ENCODE data around the gene PRX. TPM values are rescaled to one million over a fixed set of nuclear protein-coding genes. Genes with fewer than 3 reads are reported as not detected.

The PRX gene
- total and polyA plus RNA-seq, 7 donors: 1.4 to 3.3 (median 2.1) TPM

DNA sequence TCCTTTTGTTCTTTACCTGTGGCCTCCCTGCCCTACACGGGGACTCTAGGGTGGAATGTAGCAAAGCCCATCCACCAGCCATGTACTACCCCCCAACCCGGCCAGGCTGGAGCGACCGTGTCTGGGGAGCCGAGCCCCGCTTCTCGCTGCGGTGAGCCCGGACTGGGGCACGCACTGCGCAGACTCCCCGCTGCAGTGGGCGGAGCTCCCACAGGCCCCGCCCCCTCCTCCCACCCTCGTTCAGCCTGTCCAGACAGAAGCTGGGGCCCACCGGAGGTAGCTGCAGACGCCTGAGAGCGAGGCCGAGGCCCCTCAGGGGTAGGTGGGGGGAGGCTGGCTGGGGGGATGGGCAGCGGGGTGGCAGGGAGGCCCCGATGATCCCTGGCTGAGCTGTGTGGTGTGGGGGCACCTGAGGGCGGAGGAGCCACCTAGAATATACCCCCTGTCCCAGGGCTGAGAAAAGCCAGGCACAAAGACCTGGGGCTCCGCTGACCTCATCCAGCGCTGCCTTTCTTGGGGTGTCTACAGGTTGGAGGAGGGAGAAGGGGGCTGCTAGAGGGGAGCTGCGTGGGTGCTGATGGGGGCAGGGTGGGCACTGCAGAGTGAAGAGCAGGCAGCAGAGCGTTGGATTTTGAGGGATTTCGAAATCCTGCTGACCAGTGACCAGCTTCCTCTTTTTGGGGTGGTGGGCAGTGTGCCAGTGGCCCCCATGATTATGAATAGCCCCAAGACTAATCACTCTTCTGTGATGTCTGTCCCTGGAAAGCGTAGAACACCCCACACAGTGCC lies 47.4 kb downstream of the PRX start:
- DNase-seq (peak in 1 of 2 donors; percentile 61), ATAC-seq (peak; percentile 11 to 47 (median 42))
- intact Hi-C loops (cut with DNase I): loop anchor here in 1 of 2 donors (5.0 kb wide), 1 partner anchor 36 kb away; no protein-coding TSS in a partner anchor
- Histone ChIP-seq H3K27ac (no peak overlapping the region), H3K4me3 (peak overlapping the region; percentile 17), H3K36me3 (ENCODE audit: insufficient read depth in 1 of 2, low read depth in 1 of 2) (peaks cover 0 to 43% of the 10 kb centered on the region in 2 donors), H3K4me1 (peaks cover 9% of the 10 kb centered on the region), H3K27me3 (ENCODE audit: insufficient read depth in 3 of 3, low read length in 2 of 3) (no peaks in the 10 kb centered on the region), H3K9me3 (no peaks in the 10 kb centered on the region)
- TF ChIP-seq, protein P1, sequence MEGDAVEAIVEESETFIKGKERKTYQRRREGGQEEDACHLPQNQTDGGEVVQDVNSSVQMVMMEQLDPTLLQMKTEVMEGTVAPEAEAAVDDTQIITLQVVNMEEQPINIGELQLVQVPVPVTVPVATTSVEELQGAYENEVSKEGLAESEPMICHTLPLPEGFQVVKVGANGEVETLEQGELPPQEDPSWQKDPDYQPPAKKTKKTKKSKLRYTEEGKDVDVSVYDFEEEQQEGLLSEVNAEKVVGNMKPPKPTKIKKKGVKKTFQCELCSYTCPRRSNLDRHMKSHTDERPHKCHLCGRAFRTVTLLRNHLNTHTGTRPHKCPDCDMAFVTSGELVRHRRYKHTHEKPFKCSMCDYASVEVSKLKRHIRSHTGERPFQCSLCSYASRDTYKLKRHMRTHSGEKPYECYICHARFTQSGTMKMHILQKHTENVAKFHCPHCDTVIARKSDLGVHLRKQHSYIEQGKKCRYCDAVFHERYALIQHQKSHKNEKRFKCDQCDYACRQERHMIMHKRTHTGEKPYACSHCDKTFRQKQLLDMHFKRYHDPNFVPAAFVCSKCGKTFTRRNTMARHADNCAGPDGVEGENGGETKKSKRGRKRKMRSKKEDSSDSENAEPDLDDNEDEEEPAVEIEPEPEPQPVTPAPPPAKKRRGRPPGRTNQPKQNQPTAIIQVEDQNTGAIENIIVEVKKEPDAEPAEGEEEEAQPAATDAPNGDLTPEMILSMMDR (IDR thresholded peaks at IDR 0.05): no peak
- 47 to 56% (median 49%) methylated on average over 27 to 28 of the region's 28 CpGs for whole genome bisulfite sequencing, 3 donors

DNA sequence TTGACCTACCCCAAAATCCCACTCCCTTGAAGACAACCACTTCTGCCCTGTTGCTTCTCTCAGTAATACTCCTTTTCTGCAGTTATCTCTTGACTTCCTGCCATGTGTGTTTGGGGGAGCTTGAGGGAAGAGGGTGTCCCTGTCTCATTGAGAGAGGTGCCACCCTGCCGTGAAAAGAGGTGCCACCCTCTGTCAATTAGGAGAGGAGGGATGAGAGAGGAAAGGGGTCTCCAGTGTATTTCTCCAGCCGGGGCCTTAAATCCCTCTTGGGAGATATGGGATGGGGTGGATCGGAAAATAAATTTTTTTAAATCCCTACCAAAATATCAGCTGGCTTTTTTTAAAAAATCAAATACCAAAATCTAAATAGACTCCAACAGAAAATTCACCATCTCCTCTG lies 48.2 kb downstream of the PRX start:
- ATAC-seq: no peak
- Histone ChIP-seq H3K36me3 (ENCODE audit: insufficient read depth in 1 of 2, low read depth in 1 of 2) (peaks cover 0 to 35% of the 10 kb centered on the region in 2 donors), H3K27ac (no peak overlapping the region), H3K4me1 (peaks cover 9% of the 10 kb centered on the region), H3K9me3 (no peaks in the 10 kb centered on the region), H3K27me3 (ENCODE audit: insufficient read depth in 3 of 3, low read length in 2 of 3) (no peaks in the 10 kb centered on the region), H3K4me3 (no peak overlapping the region)
- intact Hi-C loops (cut with DNase I): loop anchor here in 1 of 2 donors (5.0 kb wide), 1 partner anchor 37 kb away; no protein-coding TSS in a partner anchor
- TF ChIP-seq, protein P1 (IDR thresholded peaks at IDR 0.05): no peak
- WGBS, 3 donors: 72 to 76% (median 75%) methylated on average over 3 of the region's 3 CpGs
- DNase-seq: no peak

DNA sequence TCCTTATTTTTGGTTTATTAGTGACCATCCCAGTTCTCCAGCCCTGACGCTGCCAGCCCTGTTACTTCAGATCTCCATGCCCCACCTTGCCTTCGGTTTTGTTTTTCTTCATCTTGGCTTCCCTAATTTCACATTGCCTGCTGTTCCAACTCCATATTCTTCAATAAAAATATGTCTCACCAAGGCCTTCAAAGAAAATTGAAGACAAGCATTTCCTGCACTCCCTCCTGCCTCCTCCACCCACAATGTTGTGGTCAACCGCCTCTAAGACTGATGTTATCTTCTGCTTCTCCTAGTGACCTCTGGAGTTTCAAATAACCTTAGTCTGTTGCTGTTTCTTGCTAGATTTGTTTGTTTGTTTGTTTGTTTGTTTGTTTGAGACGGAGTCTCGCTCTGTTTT lies 50.1 kb downstream of the PRX start:
- 84 to 91% (median 86%) methylated on average over 5 of the region's 5 CpGs for WGBS, 3 donors
- H3K4me1 ChIP-seq: peaks cover 6% of the 10 kb centered on the region
- intact Hi-C loops (cut with DNase I): no loop called here

DNA sequence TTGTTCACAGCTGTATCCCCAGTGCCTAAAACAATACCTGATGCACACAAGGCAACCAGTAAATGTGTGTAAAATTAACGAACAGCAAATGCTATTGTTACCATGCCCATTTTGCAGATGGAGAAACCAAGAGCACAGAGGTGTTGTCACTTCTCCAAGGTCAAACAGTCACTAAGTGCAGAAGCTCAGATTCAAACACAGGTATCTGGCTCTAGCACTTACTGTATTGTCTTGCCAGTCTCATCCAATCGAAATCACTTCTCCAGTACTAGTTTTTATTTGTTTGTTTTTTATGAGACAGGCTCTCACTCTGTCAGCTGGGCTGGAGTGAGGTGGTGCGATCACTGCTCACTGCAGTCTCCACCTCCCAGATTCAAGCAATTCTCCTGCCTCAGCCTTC lies 51.0 kb downstream of the PRX start:
- ATAC-seq: no peak
- DNase-seq: no peak
- intact Hi-C loops (cut with DNase I): no loop called here
- Histone ChIP-seq H3K36me3 (ENCODE audit: insufficient read depth in 1 of 2, low read depth in 1 of 2) (peaks cover 0 to 16% of the 10 kb centered on the region in 2 donors), H3K27me3 (ENCODE audit: insufficient read depth in 3 of 3, low read length in 2 of 3) (no peaks in the 10 kb centered on the region), H3K27ac (no peak overlapping the region), H3K9me3 (no peaks in the 10 kb centered on the region), H3K4me1 (no peaks in the 10 kb centered on the region), H3K4me3 (no peak overlapping the region)
- 85 to 89% (median 88%) methylated on average over 3 of the region's 3 CpGs for WGBS, 3 donors
- TF ChIP-seq, protein P1 (IDR thresholded peaks at IDR 0.05): no peak

More for the DNA sequence above, 50.1 kb downstream of the PRX start:
- Histone ChIP-seq H3K9me3 (no peaks in the 10 kb centered on the region), H3K36me3 (ENCODE audit: insufficient read depth in 1 of 2, low read depth in 1 of 2) (peaks cover 0 to 26% of the 10 kb centered on the region in 2 donors), H3K27me3 (ENCODE audit: insufficient read depth in 3 of 3, low read length in 2 of 3) (no peaks in the 10 kb centered on the region), H3K4me3 (no peak overlapping the region), H3K27ac (no peak overlapping the region)
- DNase-seq (no peak), ATAC-seq (no peak)
- TF ChIP-seq, protein P1 (IDR thresholded peaks at IDR 0.05): no peak
